ENCODE data around the gene PEX26.

PEX26 gene

GRCh38 chr22:18081416-18081815 lies 3.6 kb downstream of the PEX26 start:
- ATAC-seq (ENCODE audit: low read depth) (no peak), DNase-seq (ENCODE audit: low spot score) (no peak)
- no peaks in the 10 kb centered on the region for H3K27me3 ChIP-seq (ENCODE audit: insufficient read depth, poor library complexity, severe bottlenecking)
- H3K4me1 ChIP-seq (ENCODE audit: insufficient read depth, poor library complexity, severe bottlenecking), result peaks cover 10% of the 10 kb centered on the region
- H3K4me3 ChIP-seq (ENCODE audit: severe bottlenecking), result no peak overlapping the region
- H3K36me3 ChIP-seq (ENCODE audit: low read depth), result peaks cover 72% of the 10 kb centered on the region
- H3K27ac ChIP-seq (ENCODE audit: poor library complexity, severe bottlenecking), result no peak overlapping the region
- H3K9me3 ChIP-seq (ENCODE audit: severe bottlenecking), result no peaks in the 10 kb centered on the region
- TF ChIP-seq CTCF (IDR thresholded peaks at IDR 0.05; ENCODE audit: poor library complexity, severe bottlenecking), result no peak

- DNase-seq (ENCODE audit: low spot score) (no peak), ATAC-seq (ENCODE audit: low read depth) (no peak)
- no peaks in the 10 kb centered on the region for H3K27me3 ChIP-seq (ENCODE audit: insufficient read depth, poor library complexity, severe bottlenecking)
- H3K4me1 ChIP-seq (ENCODE audit: insufficient read depth, poor library complexity, severe bottlenecking), result peaks cover 5% of the 10 kb centered on the region
- H3K27ac ChIP-seq (ENCODE audit: poor library complexity, severe bottlenecking), result no peak overlapping the region
- H3K36me3 ChIP-seq (ENCODE audit: low read depth), result peaks cover 83% of the 10 kb centered on the region
- no peaks in the 10 kb centered on the region for H3K9me3 ChIP-seq (ENCODE audit: severe bottlenecking)
- no peak overlapping the region for H3K4me3 ChIP-seq (ENCODE audit: severe bottlenecking)
- no peak for TF ChIP-seq CTCF (IDR thresholded peaks at IDR 0.05; ENCODE audit: poor library complexity, severe bottlenecking)
Observed at GRCh38 chr22:18082467-18082866, 4.7 kb downstream of the PEX26 start.

GRCh38 chr22:18083406-18083805 lies 5.6 kb downstream of the PEX26 start:
- no peak for TF ChIP-seq CTCF (IDR thresholded peaks at IDR 0.05; ENCODE audit: poor library complexity, severe bottlenecking)
- H3K27ac ChIP-seq (ENCODE audit: poor library complexity, severe bottlenecking), result no peak overlapping the region
- H3K4me3 ChIP-seq (ENCODE audit: severe bottlenecking), result no peak overlapping the region
- peaks cover 5% of the 10 kb centered on the region for H3K4me1 ChIP-seq (ENCODE audit: insufficient read depth, poor library complexity, severe bottlenecking)
- DNase-seq (ENCODE audit: low spot score), result no peak
- H3K27me3 ChIP-seq (ENCODE audit: insufficient read depth, poor library complexity, severe bottlenecking), result no peaks in the 10 kb centered on the region
- H3K36me3 ChIP-seq (ENCODE audit: low read depth), result peaks cover 92% of the 10 kb centered on the region
- ATAC-seq (ENCODE audit: low read depth), result no peak
- no peaks in the 10 kb centered on the region for H3K9me3 ChIP-seq (ENCODE audit: severe bottlenecking)

GRCh38 chr22:18085188-18085587 lies 7.4 kb downstream of the PEX26 start:
- Histone ChIP-seq H3K36me3 (ENCODE audit: low read depth) (peaks cover 92% of the 10 kb centered on the region), H3K4me1 (ENCODE audit: insufficient read depth, poor library complexity, severe bottlenecking) (no peaks in the 10 kb centered on the region), H3K9me3 (ENCODE audit: severe bottlenecking) (no peaks in the 10 kb centered on the region), H3K27ac (ENCODE audit: poor library complexity, severe bottlenecking) (no peak overlapping the region), H3K27me3 (ENCODE audit: insufficient read depth, poor library complexity, severe bottlenecking) (no peaks in the 10 kb centered on the region), H3K4me3 (ENCODE audit: severe bottlenecking) (no peak overlapping the region)
- ATAC-seq (ENCODE audit: low read depth), result 0 out of 3 replicates have a peak, but pooled peaks have one; percentile 29
- no peak for TF ChIP-seq CTCF (IDR thresholded peaks at IDR 0.05; ENCODE audit: poor library complexity, severe bottlenecking)
- DNase-seq (ENCODE audit: low spot score), result no peak

- H3K4me3 ChIP-seq (ENCODE audit: severe bottlenecking), result no peak overlapping the region
Observed at GRCh38 chr22:18087350-18087855, 9.6 kb downstream of the PEX26 start.

More at GRCh38 chr22:18087350-18087855, 9.6 kb downstream of the PEX26 start:
- DNase-seq (ENCODE audit: low spot score) (no peak), ATAC-seq (ENCODE audit: low read depth) (no peak)
- no peaks in the 10 kb centered on the region for H3K4me1 ChIP-seq (ENCODE audit: insufficient read depth, poor library complexity, severe bottlenecking)
- peaks cover 70% of the 10 kb centered on the region for H3K36me3 ChIP-seq (ENCODE audit: low read depth)
- no peaks in the 10 kb centered on the region for H3K27me3 ChIP-seq (ENCODE audit: insufficient read depth, poor library complexity, severe bottlenecking)
- TF ChIP-seq CTCF (IDR thresholded peaks at IDR 0.05; ENCODE audit: poor library complexity, severe bottlenecking), result no peak
- H3K9me3 ChIP-seq (ENCODE audit: severe bottlenecking), result no peaks in the 10 kb centered on the region
- H3K27ac ChIP-seq (ENCODE audit: poor library complexity, severe bottlenecking), result no peak overlapping the region
